HepG2 (cell line): ENCODE measurements around the gene PLD1. TPM values are rescaled to one million over a fixed set of nuclear protein-coding genes. Genes with fewer than 3 reads are reported as not detected.

Experiments
- ATAC-seq: fragments of 200-7000 bp; cut with Tn5 transposase; 3 replicates; pipeline ENCODE4 v1.9.1; 2020; ENCODE audit warnings: mild to moderate bottlenecking, moderate library complexity
- BruUV-seq: library from RNA; stranded (reverse); fragments of 400-500 nt; replicated peaks from 2 replicates; lab custom pipeline; 2021; lab: Mats Ljungman, UMichigan
- CTCF ChIA-PET: fragments of 300-600 bp; formaldehyde crosslinking; extraction: SDS; loops from one replicate; lab custom pipeline; 2021; ENCODE audit warnings: low total read pairs, inconsistent platforms, low intra/inter-chr PET ratio; lab: Yijun Ruan, JAX
- POLR2A ChIA-PET: fragments of 350-600 bp; sonication (Branson Sonifier 250); formaldehyde crosslinking; loops from one replicate; lab custom pipeline; 2020; ENCODE audit warnings: antibody characterized with exemption, inconsistent platforms; lab: Yijun Ruan, JAX
- DNase-seq: peaks from one replicate; pipeline ENCODE4 v3.0.0-alpha.2; 2015; ENCODE audit warnings: low spot score
- FAIRE-seq: peaks from 3 replicates; lab custom pipeline; 2011; peaks lifted over from hg19 to GRCh38; lab: Jason Lieb, UNC
- H2AFZ ChIP-seq: one replicate; pipeline ENCODE4 v1.6.1; 2011; ENCODE audit warnings: low read length, inconsistent platforms
- H3K27ac ChIP-seq: fragments of 300-600 bp; 3 replicates; pipeline ENCODE4 v1.8.0; 2011; ENCODE audit warnings: mixed run types, mild to moderate bottlenecking, mixed read lengths, low read length, inconsistent platforms; ENCODE audit not compliant: insufficient read depth; ENCODE audit errors: extremely low read length
- H3K27me3 ChIP-seq, 2 experiments: fragments of 200-600 bp in 1 of 2; 2 replicates in 1 of 2; 3 replicates in 1 of 2; pipeline versions ENCODE4 v1.6.0 to v1.8.0; 2011; ENCODE audit warnings: low read length in 2 of 2, mild to moderate bottlenecking in 2 of 2, moderate library complexity in 2 of 2, inconsistent platforms in 1 of 2; ENCODE audit not compliant: insufficient read depth in 2 of 2, control insufficient read depth in 1 of 2
- H3K36me3 ChIP-seq, 2 experiments: fragments of 200-600 bp in 1 of 2; replicated peaks in 1 of 2; 2 replicates in 1 of 2; 3 replicates in 1 of 2; pipeline versions ENCODE4 v1.5.1 to v1.8.0; 2011; ENCODE audit warnings: low read length in 2 of 2, inconsistent platforms in 1 of 2; ENCODE audit not compliant: insufficient read depth in 2 of 2, control insufficient read depth in 1 of 2
- H3K4me1 ChIP-seq: 2 replicates; pipeline ENCODE4 v1.5.1; 2012; ENCODE audit warnings: low read length, inconsistent platforms; ENCODE audit not compliant: insufficient read depth
- H3K4me2 ChIP-seq: 2 replicates; pipeline ENCODE4 v1.6.0; 2011; ENCODE audit warnings: low read depth, low read length, inconsistent platforms
- H3K4me3 ChIP-seq, 3 experiments: fragments of 200-600 bp in 1 of 3; sonication (generic), shearing (Covaris generic) in 1 of 3; replicated peaks in 1 of 3; 2 replicates each; pipeline ENCODE4 v1.5.1; 2011 to 2016; ENCODE audit warnings: low read length in 3 of 3, inconsistent platforms in 2 of 3, low read depth in 2 of 3, mild to moderate bottlenecking in 2 of 3, control low read depth in 1 of 3, mixed read lengths in 1 of 3; ENCODE audit not compliant: insufficient read depth in 1 of 3
- H3K79me2 ChIP-seq: one replicate; pipeline ENCODE4 v1.6.1; 2011; ENCODE audit warnings: low read length, inconsistent platforms; ENCODE audit not compliant: insufficient read depth
- H3K9ac ChIP-seq: 2 replicates; pipeline ENCODE4 v1.6.0; 2011; ENCODE audit warnings: mild to moderate bottlenecking, low read depth, low read length, inconsistent platforms; ENCODE audit not compliant: insufficient read depth
- H3K9me3 ChIP-seq: 2 replicates; pipeline ENCODE4 v1.5.1; 2012; ENCODE audit warnings: mild to moderate bottlenecking, low read length
- H4K20me1 ChIP-seq: 2 replicates; pipeline ENCODE4 v1.6.0; 2011; ENCODE audit warnings: inconsistent platforms, mild to moderate bottlenecking, low read length, moderate library complexity; ENCODE audit not compliant: insufficient read depth
- KDM5A ChIP-seq: fragments of 200-600 bp; sonication (generic); IDR thresholded peaks from 2 replicates; pipeline ENCODE4 v1.7.0; 2018; ENCODE audit warnings: antibody characterized with exemption, mild to moderate bottlenecking, low read length, borderline replicate concordance
- MIXL1 ChIP-seq: IDR thresholded peaks from 2 replicates; pipeline ENCODE4 v1.6.1; 2016
- MTA3 ChIP-seq: sonication (generic); formaldehyde crosslinking; IDR thresholded peaks from 2 replicates; pipeline ENCODE4 v1.4.0; 2020; ENCODE audit warnings: missing genetic modification reagents
- MTF1 ChIP-seq: sonication (generic); formaldehyde crosslinking; IDR thresholded peaks from 2 replicates; pipeline ENCODE4 v1.5.0; 2020; ENCODE audit warnings: missing genetic modification reagents
- NAIF1 ChIP-seq: sonication (generic); formaldehyde crosslinking; IDR thresholded peaks from 2 replicates; pipeline ENCODE4 v1.5.0; 2020; ENCODE audit warnings: mild to moderate bottlenecking, missing genetic modification reagents, borderline replicate concordance
- RAD21 ChIP-seq: fragments of 450-650 bp; formaldehyde crosslinking; IDR thresholded peaks from 2 replicates; pipeline ENCODE4 v1.5.0; 2020; ENCODE audit warnings: mild to moderate bottlenecking
- SMYD3 ChIP-seq: sonication (generic); formaldehyde crosslinking; IDR thresholded peaks from 2 replicates; pipeline ENCODE4 v1.8.1; 2023; ENCODE audit warnings: mild to moderate bottlenecking, missing genetic modification reagents
- SOX6 ChIP-seq, 2 experiments: fragments of 450-650 bp in 1 of 2; sonication (generic) in 1 of 2; formaldehyde crosslinking in 1 of 2; IDR thresholded peaks; 2 replicates each; pipeline versions ENCODE4 v1.4.0 to v1.6.1; 2017 to 2020; ENCODE audit warnings: antibody characterized with exemption in 1 of 2, mild to moderate bottlenecking in 1 of 2, missing genetic modification reagents in 1 of 2
- TOPORS ChIP-seq: sonication (generic); formaldehyde crosslinking; IDR thresholded peaks from 2 replicates; pipeline ENCODE4 v1.8.0; 2023; ENCODE audit warnings: mild to moderate bottlenecking, missing genetic modification reagents
- U2AF1 ChIP-seq: fragments of 200-400 bp; formaldehyde crosslinking; optimal IDR thresholded peaks from 2 replicates; pipeline ENCODE3; 2017; ENCODE audit warnings: mild to moderate bottlenecking, low read depth, low read length
- ZNF207 ChIP-seq: fragments of 450-650 bp; IDR thresholded peaks from 2 replicates; pipeline ENCODE4 v1.6.1; 2016; ENCODE audit warnings: antibody characterized with exemption, borderline replicate concordance
- ZNF234 ChIP-seq: sonication (generic); formaldehyde crosslinking; conservative IDR thresholded peaks from 2 replicates; pipeline ENCODE4 v1.5.1; 2020; ENCODE audit warnings: mild to moderate bottlenecking, missing genetic modification reagents
- ZNF24 ChIP-seq: fragments of 450-650 bp; IDR thresholded peaks from 2 replicates; pipeline ENCODE4 v1.6.1; 2017; ENCODE audit warnings: antibody characterized with exemption, mild to moderate bottlenecking
- ZNF253 ChIP-seq: sonication (generic); formaldehyde crosslinking; IDR thresholded peaks from 2 replicates; pipeline ENCODE4 v1.8.0; 2022; ENCODE audit warnings: mild to moderate bottlenecking, missing genetic modification reagents, borderline replicate concordance
- ZNF607 ChIP-seq: sonication (generic); formaldehyde crosslinking; IDR thresholded peaks from 2 replicates; pipeline ENCODE4 v1.5.1; 2020; ENCODE audit warnings: missing genetic modification reagents, mild to moderate bottlenecking, borderline replicate concordance
- ZNF629 ChIP-seq: sonication (generic); formaldehyde crosslinking; conservative IDR thresholded peaks from 2 replicates; pipeline ENCODE4 v1.5.0; 2020; ENCODE audit warnings: missing genetic modification reagents
- WGBS: methylation state at CpG from one replicate; pipeline ENCODE4 v1.1.6; 2017; ENCODE audit warnings: low lambda C conversion rate; 5-methylcytosine and 5-hydroxymethylcytosine counted together
- in situ Hi-C: cut with HindIII; loops from 2 replicates; pipeline ENCODE4 v1.10.0; 2017; ENCODE audit warnings: low pct_unique_long_range_greater_than_20kb; ENCODE audit not compliant: extremely low pct_ligation_motif_present
- intact Hi-C: fragments of 100-400 bp; cut with micrococcal nuclease; formaldehyde crosslinking; loops from one replicate; pipeline ENCODE4 v1.10.0; 2022; ENCODE audit not compliant: unreplicated experiment
- polyA plus RNA-seq, 8 experiments: library from polyadenylated mRNA; depleted of rRNA in 3 of 8; stranded (reverse) in 7 of 8; unstranded in 1 of 8; fragments of >200 nt; fragmentation: Illumina TruSeq in 4 of 8; extraction: Trizol in 4 of 8; gene quantifications; 2 replicates each; pipeline versions ENCODE4 v1.2.1 to v1.2.3, GENCODE V29; 2011 to 2016; ENCODE audit warnings: low read depth in 4 of 8, missing spikeins in 1 of 8, mixed read lengths in 1 of 8; ENCODE audit not compliant: insufficient read depth in 1 of 8
- total RNA-seq, 5 experiments: library from RNA; depleted of rRNA; stranded (reverse); fragments of >200 nt; fragmentation: Illumina TruSeq; extraction: Trizol; gene quantifications; 2 replicates each; pipeline ENCODE4 v1.2.3, GENCODE V29; 2016; ENCODE audit warnings: low read depth in 1 of 5
- TF ChIP-seq, protein P1 (sequence below): sonication (generic); formaldehyde crosslinking; IDR thresholded peaks from 2 replicates; pipeline ENCODE4 v1.4.0; 2020; ENCODE audit warnings: mild to moderate bottlenecking, missing genetic modification reagents, borderline replicate concordance
- TF ChIP-seq, protein P2 (sequence below): sonication (generic); formaldehyde crosslinking; IDR thresholded peaks from 2 replicates; pipeline ENCODE4 v1.8.0; 2022; ENCODE audit warnings: missing genetic modification reagents, low read depth, mild to moderate bottlenecking, borderline replicate concordance

Gene PLD1
- total and polyA plus RNA-seq, 2 of the 13 experiments (the other 11 are each of a cell fraction or from before 2014, with no cell fraction given) = 27.1 to 59.4 TPM

- peaks cover 37% of the 10 kb centered on the region for H3K4me1 ChIP-seq
- H3K9ac ChIP-seq = no peak overlapping the region
- WGBS = 98% methylated on average over 10 of the region's 10 CpGs
- ChIA-PET POLR2A (no interaction called here), CTCF (no interaction called here)
- H3K36me3 ChIP-seq = peaks cover 1 to 4% of the 10 kb centered on the region in 2 experiments; a peak in 2 of 5 replicates
- no peak overlapping the region for H2AFZ ChIP-seq
- ATAC-seq = no peak
- no peak for DNase-seq
- no peak for FAIRE-seq
- TF ChIP-seq, protein P1, sequence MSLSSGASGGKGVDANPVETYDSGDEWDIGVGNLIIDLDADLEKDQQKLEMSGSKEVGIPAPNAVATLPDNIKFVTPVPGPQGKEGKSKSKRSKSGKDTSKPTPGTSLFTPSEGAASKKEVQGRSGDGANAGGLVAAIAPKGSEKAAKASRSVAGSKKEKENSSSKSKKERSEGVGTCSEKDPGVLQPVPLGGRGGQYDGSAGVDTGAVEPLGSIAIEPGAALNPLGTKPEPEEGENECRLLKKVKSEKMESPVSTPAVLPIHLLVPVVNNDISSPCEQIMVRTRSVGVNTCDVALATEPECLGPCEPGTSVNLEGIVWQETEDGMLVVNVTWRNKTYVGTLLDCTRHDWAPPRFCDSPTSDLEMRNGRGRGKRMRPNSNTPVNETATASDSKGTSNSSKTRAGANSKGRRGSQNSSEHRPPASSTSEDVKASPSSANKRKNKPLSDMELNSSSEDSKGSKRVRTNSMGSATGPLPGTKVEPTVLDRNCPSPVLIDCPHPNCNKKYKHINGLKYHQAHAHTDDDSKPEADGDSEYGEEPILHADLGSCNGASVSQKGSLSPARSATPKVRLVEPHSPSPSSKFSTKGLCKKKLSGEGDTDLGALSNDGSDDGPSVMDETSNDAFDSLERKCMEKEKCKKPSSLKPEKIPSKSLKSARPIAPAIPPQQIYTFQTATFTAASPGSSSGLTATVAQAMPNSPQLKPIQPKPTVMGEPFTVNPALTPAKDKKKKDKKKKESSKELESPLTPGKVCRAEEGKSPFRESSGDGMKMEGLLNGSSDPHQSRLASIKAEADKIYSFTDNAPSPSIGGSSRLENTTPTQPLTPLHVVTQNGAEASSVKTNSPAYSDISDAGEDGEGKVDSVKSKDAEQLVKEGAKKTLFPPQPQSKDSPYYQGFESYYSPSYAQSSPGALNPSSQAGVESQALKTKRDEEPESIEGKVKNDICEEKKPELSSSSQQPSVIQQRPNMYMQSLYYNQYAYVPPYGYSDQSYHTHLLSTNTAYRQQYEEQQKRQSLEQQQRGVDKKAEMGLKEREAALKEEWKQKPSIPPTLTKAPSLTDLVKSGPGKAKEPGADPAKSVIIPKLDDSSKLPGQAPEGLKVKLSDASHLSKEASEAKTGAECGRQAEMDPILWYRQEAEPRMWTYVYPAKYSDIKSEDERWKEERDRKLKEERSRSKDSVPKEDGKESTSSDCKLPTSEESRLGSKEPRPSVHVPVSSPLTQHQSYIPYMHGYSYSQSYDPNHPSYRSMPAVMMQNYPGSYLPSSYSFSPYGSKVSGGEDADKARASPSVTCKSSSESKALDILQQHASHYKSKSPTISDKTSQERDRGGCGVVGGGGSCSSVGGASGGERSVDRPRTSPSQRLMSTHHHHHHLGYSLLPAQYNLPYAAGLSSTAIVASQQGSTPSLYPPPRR (CRISPR knock-in tag) = no peak
- TF ChIP-seq ZNF234 (CRISPR knock-in tag) (no peak), RAD21 (CRISPR knock-in tag) (no peak), SOX6 (IDR thresholded peaks at IDR 0.05) (no peak), SOX6 (CRISPR knock-in tag; IDR thresholded peaks at IDR 0.05) (no peak), SMYD3 (CRISPR knock-in tag) (no peak), ZNF207 (no peak), NAIF1 (CRISPR knock-in tag) (no peak), ZNF253 (CRISPR knock-in tag) (no peak), ZNF607 (CRISPR knock-in tag) (no peak), ZNF629 (no peak), MTA3 (CRISPR knock-in tag) (no peak), KDM5A (no peak), MIXL1 (CRISPR knock-in tag) (no peak), U2AF1 (no peak), TOPORS (CRISPR knock-in tag) (no peak), ZNF24 (no peak), MTF1 (CRISPR knock-in tag) (no peak)
- TF ChIP-seq, protein P2, sequence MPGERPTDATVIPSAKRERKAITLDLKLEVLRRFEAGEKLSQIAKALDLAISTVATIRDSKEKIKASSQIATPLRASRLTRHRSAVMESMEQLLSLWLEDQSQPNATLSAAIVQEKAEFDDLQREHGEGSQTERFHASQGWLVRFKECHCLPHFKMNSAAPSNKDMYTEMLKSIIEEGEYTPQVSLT (CRISPR knock-in tag) = no peak
- peaks cover 84% of the 10 kb centered on the region for H4K20me1 ChIP-seq
- H3K27me3 ChIP-seq = no peaks in the 10 kb centered on the region
- H3K4me2 ChIP-seq = no peak overlapping the region
- peaks cover 95% of the 10 kb centered on the region for H3K79me2 ChIP-seq
- intact Hi-C loops (no loop called here), in situ Hi-C loops (no loop called here)
- no peak overlapping the region for H3K4me3 ChIP-seq
- H3K27ac ChIP-seq = no peak overlapping the region
- no peaks in the 10 kb centered on the region for H3K9me3 ChIP-seq
- no TSS peak for BruUV-seq
Measured at GRCh38 chr3:171768281-171768900, 41.9 kb downstream of the PLD1 start.
